Upper lobe of left lung (tissue), 4 donors: ENCODE measurements around the gene NCOR2.

Experiments used
- POLR2A ChIP-seq, 4 donors: fragments of 450-650 bp; IDR thresholded peaks; one replicate each; pipeline ENCODE4 v1.5.1; 2016 to 2017; ENCODE audit warnings: antibody characterized with exemption in 4 of 4, mild to moderate bottlenecking in 2 of 4
- POLR2AphosphoS5 ChIP-seq, 2 donors: sonication (generic); formaldehyde crosslinking; IDR thresholded peaks; one replicate each; pipeline ENCODE4 v1.5.1; 2017; ENCODE audit warnings: antibody characterized with exemption in 2 of 2

- TF ChIP-seq POLR2A (IDR thresholded peaks at IDR 0.05), result no peak
- no peak for TF ChIP-seq POLR2AphosphoS5 (IDR thresholded peaks at IDR 0.05)
Observed at GRCh38 chr12:124550123-124551089, 17.0 kb downstream of the NCOR2 start.
